22Rv1 (cell line): ENCODE measurements around the gene ADIPOQ.

ENCODE experiments used
- ZFX ChIP-seq: fragments of 450-650 bp; IDR thresholded peaks from 2 replicates; pipeline ENCODE4 v1.6.1; 2017; ENCODE audit warnings: antibody characterized with exemption, borderline replicate concordance
- TF ChIP-seq, protein P1 (sequence below): fragments of 450-650 bp; IDR thresholded peaks from 2 replicates; pipeline ENCODE4 v1.5.1; 2017; ENCODE audit warnings: mild to moderate bottlenecking

DNA sequence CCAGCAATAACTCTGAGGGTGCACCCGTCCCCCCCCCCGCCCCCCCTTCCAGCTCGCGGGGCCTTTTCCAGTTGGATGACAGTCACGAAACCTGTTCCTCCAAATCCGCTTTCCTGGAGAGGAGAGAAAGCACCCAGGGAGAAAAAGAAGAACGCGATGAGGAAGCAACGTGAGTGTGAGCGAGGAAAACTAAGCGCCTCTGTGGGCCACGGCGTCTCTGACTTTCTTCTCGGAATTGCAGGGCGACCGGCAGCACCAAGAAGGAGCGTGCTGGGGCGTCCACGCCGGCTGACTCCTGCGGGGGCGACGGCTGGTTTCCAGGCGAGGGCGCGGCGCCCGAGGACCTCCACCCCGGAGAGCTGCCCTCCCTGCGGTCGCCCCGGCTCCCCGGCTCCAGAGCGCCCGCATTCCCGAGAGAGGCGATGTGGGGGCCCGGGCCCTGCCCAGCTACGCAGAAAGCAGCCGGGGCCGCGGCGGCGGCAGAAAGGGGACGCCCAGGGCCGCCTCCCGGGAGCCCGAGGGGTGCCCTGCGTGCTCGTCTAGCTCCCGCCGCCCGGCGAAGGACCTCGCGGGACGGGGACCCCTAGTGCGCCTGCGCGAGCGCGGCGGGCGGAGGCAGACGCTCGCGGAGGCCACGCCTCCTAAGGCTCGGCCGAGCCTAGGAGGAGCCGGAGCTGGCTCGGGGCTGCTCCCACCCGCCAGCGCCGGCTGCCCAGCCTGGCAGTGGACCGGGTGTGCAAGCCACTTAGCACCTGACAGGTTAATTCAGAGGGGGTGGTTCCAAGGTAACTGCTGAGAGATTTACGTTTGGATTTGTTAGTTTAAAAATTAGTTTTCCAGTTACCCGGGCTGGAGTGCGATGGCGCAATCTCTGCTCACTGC, 15.3 kb upstream of the ADIPOQ start:
- TF ChIP-seq, protein P1, sequence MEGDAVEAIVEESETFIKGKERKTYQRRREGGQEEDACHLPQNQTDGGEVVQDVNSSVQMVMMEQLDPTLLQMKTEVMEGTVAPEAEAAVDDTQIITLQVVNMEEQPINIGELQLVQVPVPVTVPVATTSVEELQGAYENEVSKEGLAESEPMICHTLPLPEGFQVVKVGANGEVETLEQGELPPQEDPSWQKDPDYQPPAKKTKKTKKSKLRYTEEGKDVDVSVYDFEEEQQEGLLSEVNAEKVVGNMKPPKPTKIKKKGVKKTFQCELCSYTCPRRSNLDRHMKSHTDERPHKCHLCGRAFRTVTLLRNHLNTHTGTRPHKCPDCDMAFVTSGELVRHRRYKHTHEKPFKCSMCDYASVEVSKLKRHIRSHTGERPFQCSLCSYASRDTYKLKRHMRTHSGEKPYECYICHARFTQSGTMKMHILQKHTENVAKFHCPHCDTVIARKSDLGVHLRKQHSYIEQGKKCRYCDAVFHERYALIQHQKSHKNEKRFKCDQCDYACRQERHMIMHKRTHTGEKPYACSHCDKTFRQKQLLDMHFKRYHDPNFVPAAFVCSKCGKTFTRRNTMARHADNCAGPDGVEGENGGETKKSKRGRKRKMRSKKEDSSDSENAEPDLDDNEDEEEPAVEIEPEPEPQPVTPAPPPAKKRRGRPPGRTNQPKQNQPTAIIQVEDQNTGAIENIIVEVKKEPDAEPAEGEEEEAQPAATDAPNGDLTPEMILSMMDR: no peak
- no peak for TF ChIP-seq ZFX
